GM12878 (cell line): ENCODE results near the gene MAGT1.

Experiments
- EP300 ChIP-seq, 2 experiments: fragments of 150-350 bp in 1 of 2; IDR thresholded peaks; 2 replicates each; pipeline ENCODE4 v1.6.1; 2011 to 2012; ENCODE audit warnings: low read depth in 2 of 2, low read length in 2 of 2, borderline replicate concordance in 1 of 2, improper control_type of control experiment in 1 of 2, inconsistent platforms in 1 of 2; ENCODE audit not compliant: control insufficient read depth in 1 of 2
- EZH2 ChIP-seq: IDR thresholded peaks from 2 replicates; pipeline ENCODE4 v1.6.1; 2012; ENCODE audit warnings: low read depth, mild to moderate bottlenecking, control low read depth, inconsistent platforms, low read length, borderline replicate concordance; ENCODE audit not compliant: control insufficient read depth
- MYC ChIP-seq: IDR thresholded peaks from 2 replicates; pipeline ENCODE4 v1.6.1; 2011; ENCODE audit warnings: mild to moderate bottlenecking, low read length, moderate library complexity, inconsistent platforms; ENCODE audit not compliant: insufficient read depth, insufficient replicate concordance, insufficient read length, severe bottlenecking
- POLR2A ChIP-seq: IDR thresholded peaks from 2 replicates; pipeline ENCODE4 v1.6.1; 2011; ENCODE audit warnings: low read depth, mild to moderate bottlenecking, low read length
- SIX5 ChIP-seq: IDR thresholded peaks from 2 replicates; pipeline ENCODE4 v1.6.1; 2011; ENCODE audit warnings: mild to moderate bottlenecking, low read depth, low read length, moderate library complexity; ENCODE audit not compliant: severe bottlenecking
- SREBF2 ChIP-seq: IDR thresholded peaks from 2 replicates; pipeline ENCODE4 v1.6.1; 2012; ENCODE audit warnings: mild to moderate bottlenecking, low read length
- ZSCAN29 ChIP-seq: fragments of 450-650 bp; IDR thresholded peaks from 2 replicates; pipeline ENCODE4 v1.6.1; 2017; ENCODE audit warnings: mild to moderate bottlenecking, moderate library complexity
- TF ChIP-seq, protein P1 (sequence below), 3 experiments: IDR thresholded peaks in 2 of 3; conservative IDR thresholded peaks in 1 of 3; 2 replicates each; pipeline ENCODE4 v1.5.1; 2011; ENCODE audit warnings: low read depth in 3 of 3, low read length in 3 of 3, mild to moderate bottlenecking in 3 of 3, control low read depth in 2 of 3, moderate library complexity in 2 of 3, inconsistent platforms in 1 of 3, mixed read lengths in 1 of 3; ENCODE audit not compliant: control insufficient read depth in 2 of 3, insufficient read depth in 1 of 3; ENCODE audit errors: extremely low read depth in 1 of 3
- TF ChIP-seq, protein P2 (sequence below): IDR thresholded peaks from 2 replicates; pipeline ENCODE4 v1.6.1; 2011; ENCODE audit warnings: low read depth, low read length, improper control_type of control experiment, borderline replicate concordance

DNA sequence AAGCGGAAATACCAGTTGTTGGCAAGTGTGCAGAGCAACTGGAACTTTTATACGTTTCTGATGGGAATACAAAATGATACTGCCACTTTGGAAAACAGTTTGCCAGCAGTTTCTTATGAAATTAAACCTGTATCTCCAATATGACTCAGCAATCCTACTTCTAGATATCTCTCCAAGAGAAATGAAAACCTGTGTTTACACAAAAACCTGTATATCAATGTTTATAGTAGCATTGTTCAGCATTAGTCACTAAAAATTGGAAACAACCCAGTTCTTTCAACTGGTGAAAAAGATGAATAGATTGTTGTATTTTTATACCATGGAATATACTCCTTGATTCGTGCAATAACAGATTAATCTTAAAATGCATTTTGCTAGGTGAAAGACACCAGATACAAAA lies 42.1 kb upstream of the MAGT1 start:
- TF ChIP-seq POLR2A (no peak), MYC (no peak), EZH2 (no peak), SREBF2 (no peak), SIX5 (no peak), EP300 (IDR thresholded peaks at IDR 0.05; ENCODE audit: borderline replicate concordance in 1 of 2, control insufficient read depth in 1 of 2, low read depth in 2 of 2, low read length in 2 of 2) (no peak), ZSCAN29 (no peak)
- TF ChIP-seq, protein P1, sequence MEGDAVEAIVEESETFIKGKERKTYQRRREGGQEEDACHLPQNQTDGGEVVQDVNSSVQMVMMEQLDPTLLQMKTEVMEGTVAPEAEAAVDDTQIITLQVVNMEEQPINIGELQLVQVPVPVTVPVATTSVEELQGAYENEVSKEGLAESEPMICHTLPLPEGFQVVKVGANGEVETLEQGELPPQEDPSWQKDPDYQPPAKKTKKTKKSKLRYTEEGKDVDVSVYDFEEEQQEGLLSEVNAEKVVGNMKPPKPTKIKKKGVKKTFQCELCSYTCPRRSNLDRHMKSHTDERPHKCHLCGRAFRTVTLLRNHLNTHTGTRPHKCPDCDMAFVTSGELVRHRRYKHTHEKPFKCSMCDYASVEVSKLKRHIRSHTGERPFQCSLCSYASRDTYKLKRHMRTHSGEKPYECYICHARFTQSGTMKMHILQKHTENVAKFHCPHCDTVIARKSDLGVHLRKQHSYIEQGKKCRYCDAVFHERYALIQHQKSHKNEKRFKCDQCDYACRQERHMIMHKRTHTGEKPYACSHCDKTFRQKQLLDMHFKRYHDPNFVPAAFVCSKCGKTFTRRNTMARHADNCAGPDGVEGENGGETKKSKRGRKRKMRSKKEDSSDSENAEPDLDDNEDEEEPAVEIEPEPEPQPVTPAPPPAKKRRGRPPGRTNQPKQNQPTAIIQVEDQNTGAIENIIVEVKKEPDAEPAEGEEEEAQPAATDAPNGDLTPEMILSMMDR (IDR thresholded peaks at IDR 0.05 in 2 of 3, conservative IDR thresholded peaks at IDR 0.05 in 1 of 3; ENCODE audit: control insufficient read depth in 2 of 3, extremely low read depth in 1 of 3, insufficient read depth in 1 of 3, low read depth in 3 of 3, low read length in 3 of 3), result no peak
- TF ChIP-seq, protein P2, sequence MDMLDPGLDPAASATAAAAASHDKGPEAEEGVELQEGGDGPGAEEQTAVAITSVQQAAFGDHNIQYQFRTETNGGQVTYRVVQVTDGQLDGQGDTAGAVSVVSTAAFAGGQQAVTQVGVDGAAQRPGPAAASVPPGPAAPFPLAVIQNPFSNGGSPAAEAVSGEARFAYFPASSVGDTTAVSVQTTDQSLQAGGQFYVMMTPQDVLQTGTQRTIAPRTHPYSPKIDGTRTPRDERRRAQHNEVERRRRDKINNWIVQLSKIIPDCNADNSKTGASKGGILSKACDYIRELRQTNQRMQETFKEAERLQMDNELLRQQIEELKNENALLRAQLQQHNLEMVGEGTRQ, result no peak
